ENCODE results near the gene FAM180A.
"Not testable (repeated sequence)": the region's sequence is repeated elsewhere in the genome, so short reads cannot be mapped to it uniquely, and the experiment has no call there.

FAM180A gene

DNA sequence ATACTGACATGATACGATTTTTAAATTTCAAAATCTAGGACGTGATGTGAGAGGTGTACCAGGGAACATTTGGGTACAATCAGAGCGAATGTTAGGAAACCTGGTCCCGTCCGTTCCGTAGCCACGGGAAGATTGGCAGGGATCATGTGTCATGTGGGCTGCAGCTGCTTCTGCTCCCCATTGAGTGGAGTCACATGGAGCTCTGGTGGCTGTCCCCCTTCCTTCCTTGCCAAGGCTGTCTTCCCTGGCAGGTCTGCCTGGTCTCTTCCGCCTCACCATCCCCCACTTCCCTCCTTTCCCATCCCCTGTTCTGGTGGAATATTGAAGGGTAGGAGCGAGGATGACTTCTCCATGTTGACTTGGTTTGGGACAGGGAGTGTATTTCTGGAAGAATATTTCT is 33.8 kb upstream of the FAM180A start:
- no peak overlapping the region for H3K4me3 ChIP-seq (ENCODE audit: low read depth, low read length)
- TF ChIP-seq, protein P1, sequence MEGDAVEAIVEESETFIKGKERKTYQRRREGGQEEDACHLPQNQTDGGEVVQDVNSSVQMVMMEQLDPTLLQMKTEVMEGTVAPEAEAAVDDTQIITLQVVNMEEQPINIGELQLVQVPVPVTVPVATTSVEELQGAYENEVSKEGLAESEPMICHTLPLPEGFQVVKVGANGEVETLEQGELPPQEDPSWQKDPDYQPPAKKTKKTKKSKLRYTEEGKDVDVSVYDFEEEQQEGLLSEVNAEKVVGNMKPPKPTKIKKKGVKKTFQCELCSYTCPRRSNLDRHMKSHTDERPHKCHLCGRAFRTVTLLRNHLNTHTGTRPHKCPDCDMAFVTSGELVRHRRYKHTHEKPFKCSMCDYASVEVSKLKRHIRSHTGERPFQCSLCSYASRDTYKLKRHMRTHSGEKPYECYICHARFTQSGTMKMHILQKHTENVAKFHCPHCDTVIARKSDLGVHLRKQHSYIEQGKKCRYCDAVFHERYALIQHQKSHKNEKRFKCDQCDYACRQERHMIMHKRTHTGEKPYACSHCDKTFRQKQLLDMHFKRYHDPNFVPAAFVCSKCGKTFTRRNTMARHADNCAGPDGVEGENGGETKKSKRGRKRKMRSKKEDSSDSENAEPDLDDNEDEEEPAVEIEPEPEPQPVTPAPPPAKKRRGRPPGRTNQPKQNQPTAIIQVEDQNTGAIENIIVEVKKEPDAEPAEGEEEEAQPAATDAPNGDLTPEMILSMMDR (IDR thresholded peaks at IDR 0.05; ENCODE audit: low read depth, low read length): no peak

DNA sequence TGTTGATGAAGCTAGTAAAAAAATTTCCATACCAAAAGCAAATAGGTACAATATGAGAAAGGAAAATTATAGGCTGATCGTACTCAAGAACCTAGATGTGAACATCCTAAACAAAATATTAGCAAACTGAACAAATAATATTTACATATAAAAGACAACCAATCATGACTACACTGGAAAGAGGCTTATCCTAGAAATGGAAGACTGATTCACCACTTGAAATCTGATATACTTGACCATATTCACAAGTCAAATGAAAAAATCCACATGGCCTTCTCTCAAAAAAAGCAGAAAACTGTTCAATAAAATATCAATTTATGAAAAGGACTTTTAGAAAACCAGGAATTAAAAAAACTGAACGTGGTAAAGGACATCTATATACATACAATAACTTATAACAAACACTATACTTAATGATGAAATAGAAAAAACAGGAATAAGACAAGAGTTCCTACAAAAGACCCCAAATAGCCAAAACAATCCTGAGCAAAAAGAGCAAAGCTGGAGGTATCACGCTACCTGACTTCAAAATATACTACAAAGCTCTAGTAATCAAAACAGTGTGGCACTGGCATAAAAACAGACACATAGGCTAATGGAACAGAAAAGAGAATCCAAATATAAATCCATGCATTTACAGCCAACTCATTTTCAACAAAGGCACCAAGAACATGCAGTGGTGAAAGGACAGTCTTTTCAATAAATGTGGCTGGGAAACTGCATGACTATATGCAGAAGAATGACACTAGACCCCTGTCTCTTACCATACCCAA is 29.2 kb upstream of the FAM180A start:
- TF ChIP-seq, protein P1 (IDR thresholded peaks at IDR 0.05; ENCODE audit: low read depth, low read length): no peak
- no peak overlapping the region for H3K4me3 ChIP-seq (ENCODE audit: low read depth, low read length)

DNA sequence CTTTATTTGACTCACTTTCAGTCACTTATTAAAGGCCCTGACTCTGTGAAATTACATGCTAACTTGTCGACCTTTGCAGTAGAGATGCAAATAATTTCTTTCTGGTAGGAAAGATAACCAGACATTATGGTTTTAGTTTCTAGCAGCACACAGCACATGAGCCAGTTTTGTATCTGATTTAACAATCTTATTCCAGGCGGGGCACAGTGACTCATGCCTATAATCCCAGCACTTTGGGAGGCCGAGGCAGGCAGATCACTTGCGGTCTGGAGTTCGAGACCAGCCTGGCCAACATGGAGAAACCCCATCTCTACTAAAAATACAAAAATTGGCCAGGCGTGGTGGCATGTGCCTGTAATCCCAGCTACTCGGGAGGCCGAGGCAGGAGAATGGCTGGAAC is 27.3 kb upstream of the FAM180A start:
- H3K4me3 ChIP-seq (ENCODE audit: low read depth, low read length): not testable (repeated sequence)

DNA sequence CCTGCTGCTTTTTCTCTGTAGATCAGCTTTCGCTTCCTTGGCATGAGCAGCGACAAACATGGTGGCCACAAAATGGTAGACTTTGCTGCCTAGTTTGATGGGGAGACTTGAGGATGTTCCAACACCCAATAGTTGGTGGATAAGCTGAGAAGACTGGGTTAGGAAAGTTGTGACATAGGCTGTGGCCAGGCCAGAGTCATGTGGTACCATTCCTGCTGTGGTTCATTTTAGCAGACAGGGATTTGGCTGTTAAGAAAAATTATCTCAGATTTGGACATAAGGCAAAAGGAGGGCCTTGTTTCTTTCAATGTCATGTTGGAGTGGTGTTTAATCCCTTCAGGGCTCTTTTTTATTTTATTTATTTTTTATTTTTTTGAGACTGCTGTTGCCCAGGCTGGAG is 26.6 kb upstream of the FAM180A start:
- no peak overlapping the region for H3K4me3 ChIP-seq (ENCODE audit: low read depth, low read length)
- TF ChIP-seq, protein P1 (IDR thresholded peaks at IDR 0.05; ENCODE audit: low read depth, low read length): no peak

DNA sequence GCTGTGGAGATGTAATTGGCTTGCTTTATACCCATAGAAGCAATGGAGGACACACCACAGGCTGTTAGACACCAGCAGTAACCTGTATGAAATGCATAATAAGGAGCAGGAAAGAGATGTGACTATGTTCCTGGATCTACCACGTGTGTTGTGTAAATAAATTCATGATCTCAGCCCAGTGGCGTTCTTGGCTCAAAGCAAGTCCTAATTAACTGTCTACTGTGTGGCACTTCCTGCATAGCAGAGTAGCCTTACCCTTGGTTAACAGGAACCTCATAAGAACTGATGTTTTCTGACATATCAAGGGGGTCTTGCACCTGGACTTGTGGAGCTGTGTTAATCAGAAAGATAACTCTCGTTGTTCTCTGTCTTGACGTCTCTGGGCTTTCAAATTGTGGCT is 25.7 kb upstream of the FAM180A start:
- TF ChIP-seq, protein P1 (IDR thresholded peaks at IDR 0.05; ENCODE audit: low read depth, low read length): no peak
- H3K4me3 ChIP-seq (ENCODE audit: low read depth, low read length): no peak overlapping the region

DNA sequence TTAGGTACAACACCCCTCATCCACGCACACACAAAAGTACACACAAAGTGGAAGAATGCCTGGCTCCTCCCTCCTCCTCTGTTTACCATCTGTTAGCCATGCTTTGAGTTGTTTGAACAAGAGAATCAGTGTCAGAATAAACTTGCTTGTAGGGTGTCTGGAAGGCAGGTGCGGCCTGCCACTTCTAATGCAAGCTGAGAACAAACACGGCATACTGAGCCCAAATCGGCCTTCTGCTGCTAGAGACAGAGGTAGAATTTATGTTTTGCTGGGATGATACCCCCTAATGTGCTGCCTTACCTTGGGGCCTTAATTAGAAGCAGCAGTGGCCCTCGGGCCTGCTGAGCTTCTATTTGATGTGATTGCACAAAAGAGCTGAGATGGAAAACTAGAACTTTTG is 24.9 kb upstream of the FAM180A start:
- TF ChIP-seq, protein P1 (IDR thresholded peaks at IDR 0.05; ENCODE audit: low read depth, low read length): no peak
- H3K4me3 ChIP-seq (ENCODE audit: low read depth, low read length): no peak overlapping the region

DNA sequence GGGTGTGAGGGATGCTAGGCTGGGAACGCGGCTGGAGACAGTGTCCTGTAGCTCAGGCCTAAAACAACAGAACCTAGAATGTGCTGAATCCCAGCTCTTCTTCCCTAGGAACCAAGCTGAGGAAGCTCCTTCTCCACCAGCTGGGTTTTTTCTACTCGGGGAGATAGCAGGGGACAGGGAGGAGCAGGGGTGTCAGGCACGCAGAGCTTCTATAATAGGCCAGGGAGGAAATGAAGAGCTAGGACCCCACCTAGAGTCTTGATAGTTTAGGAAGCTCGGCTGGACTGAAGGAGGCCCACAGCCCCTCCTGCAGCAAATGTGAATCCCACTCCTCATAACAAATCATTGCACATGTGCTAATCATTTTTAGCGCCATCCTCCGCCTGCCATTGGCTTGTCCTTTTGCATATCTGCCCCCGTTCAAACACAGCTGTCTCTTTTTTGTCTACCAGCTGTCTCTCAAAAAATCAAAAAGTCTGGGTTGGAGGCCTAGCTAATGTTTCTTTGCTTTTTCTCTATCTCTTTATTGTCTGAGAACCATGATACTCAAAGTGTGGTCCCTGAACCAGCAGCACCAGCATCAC is 24.1 kb upstream of the FAM180A start:
- TF ChIP-seq, protein P1 (IDR thresholded peaks at IDR 0.05; ENCODE audit: low read depth, low read length): no peak

More for the DNA sequence above, 24.1 kb upstream of the FAM180A start:
- H3K4me3 ChIP-seq (ENCODE audit: low read depth, low read length): no peak overlapping the region

All from WI38 (cell line).